Sigmoid colon (tissue), 4 donors: Measurements from ENCODE around the gene KCNQ2.

Source experiments
- CTCF ChIP-seq, 4 experiments: fragments of 450-650 bp in 3 of 4; fragments of 200-600 bp in 1 of 4; IDR thresholded peaks; one replicate each; pipeline ENCODE4 v1.5.1; 2016 to 2019; ENCODE audit warnings: antibody characterized with exemption in 4 of 4, mild to moderate bottlenecking in 3 of 4, moderate library complexity in 2 of 4
- POLR2A ChIP-seq, 2 donors: fragments of 450-650 bp; IDR thresholded peaks; one replicate each; pipeline ENCODE4 v1.6.1; 2016; ENCODE audit warnings: antibody characterized with exemption in 2 of 2, mild to moderate bottlenecking in 2 of 2, moderate library complexity in 2 of 2
- POLR2AphosphoS5 ChIP-seq, 4 donors: sonication (generic); formaldehyde crosslinking; IDR thresholded peaks; one replicate each; pipeline ENCODE4 v1.6.1; 2017; ENCODE audit warnings: antibody characterized with exemption in 4 of 4

- TF ChIP-seq CTCF (IDR thresholded peaks at IDR 0.05), result no peak
- TF ChIP-seq POLR2A (IDR thresholded peaks at IDR 0.05), result no peak
- no peak for TF ChIP-seq POLR2AphosphoS5 (IDR thresholded peaks at IDR 0.05)
Measured at GRCh38 chr20:63503524-63503923, 31.1 kb upstream of the KCNQ2 start.
